Smooth muscle cell of the umbilical artery (primary cell): ENCODE measurements around the gene ATOSA. TPM values are rescaled to one million over a fixed set of nuclear protein-coding genes. Genes with fewer than 3 reads are reported as not detected.

ENCODE experiments used
- total RNA-seq: library from RNA; depleted of rRNA; stranded (reverse); fragments of >200 nt; gene quantifications from 2 replicates; pipeline ENCODE4 v1.2.3, GENCODE V29; 2014

Gene ATOSA, protein sequence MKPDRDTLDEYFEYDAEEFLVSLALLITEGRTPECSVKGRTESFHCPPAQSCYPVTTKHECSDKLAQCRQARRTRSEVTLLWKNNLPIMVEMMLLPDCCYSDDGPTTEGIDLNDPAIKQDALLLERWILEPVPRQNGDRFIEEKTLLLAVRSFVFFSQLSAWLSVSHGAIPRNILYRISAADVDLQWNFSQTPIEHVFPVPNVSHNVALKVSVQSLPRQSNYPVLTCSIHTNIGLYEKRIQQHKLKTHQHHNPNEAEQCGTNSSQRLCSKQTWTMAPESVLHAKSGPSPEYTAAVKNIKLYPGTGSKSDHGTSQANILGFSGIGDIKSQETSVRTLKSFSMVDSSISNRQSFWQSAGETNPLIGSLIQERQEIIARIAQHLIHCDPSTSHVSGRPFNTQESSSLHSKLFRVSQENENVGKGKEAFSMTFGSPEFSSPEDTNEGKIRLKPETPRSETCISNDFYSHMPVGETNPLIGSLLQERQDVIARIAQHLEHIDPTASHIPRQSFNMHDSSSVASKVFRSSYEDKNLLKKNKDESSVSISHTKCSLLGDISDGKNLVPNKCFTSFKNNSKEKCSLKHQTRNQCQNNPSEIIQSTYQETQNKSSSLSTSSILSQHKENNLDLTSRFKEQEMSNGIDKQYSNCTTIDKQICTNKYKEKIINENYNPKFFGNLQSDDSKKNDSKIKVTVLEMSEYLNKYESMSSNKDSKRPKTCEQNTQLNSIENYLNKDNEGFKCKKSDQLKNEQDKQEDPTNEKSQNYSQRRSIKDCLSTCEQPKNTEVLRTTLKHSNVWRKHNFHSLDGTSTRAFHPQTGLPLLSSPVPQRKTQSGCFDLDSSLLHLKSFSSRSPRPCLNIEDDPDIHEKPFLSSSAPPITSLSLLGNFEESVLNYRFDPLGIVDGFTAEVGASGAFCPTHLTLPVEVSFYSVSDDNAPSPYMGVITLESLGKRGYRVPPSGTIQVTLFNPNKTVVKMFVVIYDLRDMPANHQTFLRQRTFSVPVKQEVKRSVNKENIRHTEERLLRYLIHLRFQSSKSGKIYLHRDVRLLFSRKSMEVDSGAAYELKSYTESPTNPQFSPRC
- 17.2 and 22.4 TPM in 2 replicates for total RNA-seq

DNA sequence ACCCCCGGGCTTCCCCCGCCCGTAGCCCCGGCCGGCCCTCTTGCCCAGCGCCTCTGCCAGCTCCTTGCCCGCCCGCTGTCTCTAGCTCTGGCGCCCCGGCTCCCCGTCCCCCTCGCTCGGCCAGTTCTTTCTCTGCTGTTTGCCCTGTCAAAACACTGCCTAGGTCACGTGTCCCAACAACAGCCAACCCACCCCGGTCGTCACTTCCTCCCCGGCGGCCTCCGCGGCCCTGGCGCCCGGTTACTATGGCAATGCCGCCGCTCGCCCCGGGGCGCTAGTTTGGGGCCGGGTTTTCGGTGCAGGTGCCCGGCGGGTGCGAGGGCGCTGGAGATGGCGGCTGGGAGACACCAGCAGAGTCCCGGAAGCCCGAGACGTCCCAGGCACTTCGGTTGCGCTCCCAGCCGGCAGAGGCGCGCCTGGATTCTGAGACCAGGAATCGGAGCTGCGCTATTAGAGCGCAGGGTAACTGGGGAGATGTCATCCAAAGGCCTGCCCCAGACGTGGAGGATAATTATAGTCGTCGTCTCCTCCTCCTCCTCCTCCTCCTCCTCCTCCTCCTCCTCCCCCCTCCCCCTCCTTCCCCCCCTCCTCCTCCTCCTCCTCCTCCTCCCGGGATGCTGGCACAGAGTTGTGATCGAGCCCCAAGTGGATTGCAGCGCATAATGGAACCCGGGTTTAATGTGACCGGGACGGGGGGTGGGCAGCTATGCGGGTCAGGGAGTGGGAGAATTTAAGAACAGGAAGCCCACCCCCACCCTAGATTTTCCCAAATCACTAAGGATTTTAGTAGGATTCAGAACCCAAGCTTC is at the start of gene ATOSA:
TSS of gene ATOSA (minus strand) at position 157 of the 809 bp plus-strand sequence. CDS start 1,367 bp downstream, outside the sequence.

Other genes starting within 250 kb of the ATOSA start
- gene MYO5A, start 150.5 kb downstream of the ATOSA start, total RNA-seq: 30.6 and 110 TPM in 2 replicates
- 93.2 and 127 TPM in 2 replicates for gene ARPP19, start 110.4 kb downstream of the ATOSA start, total RNA-seq
- gene ONECUT1, start 110.9 kb upstream of the ATOSA start, total RNA-seq: not detected in 2 replicates